HEK293 (cell line): ENCODE results near the gene MICALL1.

Experiments
- KLF16 ChIP-seq: fragments of 450-650 bp; formaldehyde crosslinking; IDR thresholded peaks from 2 replicates; pipeline ENCODE4 v1.5.1; 2017; ENCODE audit warnings: missing biosample characterization, missing genetic modification characterization
- KLF8 ChIP-seq: fragments of 450-650 bp; formaldehyde crosslinking; IDR thresholded peaks from 2 replicates; pipeline ENCODE4 v1.5.1; 2016; ENCODE audit warnings: missing biosample characterization, missing genetic modification characterization
- KLF9 ChIP-seq: fragments of 450-650 bp; formaldehyde crosslinking; IDR thresholded peaks from 2 replicates; pipeline ENCODE4 v1.5.1; 2016; ENCODE audit warnings: missing biosample characterization, missing genetic modification characterization, low read depth
- SETDB1 ChIP-seq: IDR thresholded peaks from one replicate; pipeline ENCODE4 v1.6.1; 2017; ENCODE audit warnings: mild to moderate bottlenecking, low read length, moderate library complexity, mixed read lengths; ENCODE audit not compliant: insufficient read length
- SP2 ChIP-seq: fragments of 450-650 bp; formaldehyde crosslinking; IDR thresholded peaks from 2 replicates; pipeline ENCODE4 v1.5.1; 2016; ENCODE audit warnings: missing biosample characterization, missing genetic modification characterization
- SP3 ChIP-seq: fragments of 450-650 bp; formaldehyde crosslinking; IDR thresholded peaks from 2 replicates; pipeline ENCODE4 v1.5.1; 2016; ENCODE audit warnings: missing biosample characterization, missing genetic modification characterization
- SP7 ChIP-seq: fragments of 450-650 bp; formaldehyde crosslinking; IDR thresholded peaks from 2 replicates; pipeline ENCODE4 v1.5.1; 2016; ENCODE audit warnings: missing biosample characterization, missing genetic modification characterization
- ZBTB1 ChIP-seq: fragments of 450-650 bp; formaldehyde crosslinking; IDR thresholded peaks from 2 replicates; pipeline ENCODE4 v1.5.1; 2016; ENCODE audit warnings: missing biosample characterization, missing genetic modification characterization
- ZBTB17 ChIP-seq: fragments of 450-650 bp; formaldehyde crosslinking; IDR thresholded peaks from 2 replicates; pipeline ENCODE4 v1.5.1; 2016; ENCODE audit warnings: missing biosample characterization, missing genetic modification characterization
- ZBTB7A ChIP-seq: fragments of 450-650 bp; formaldehyde crosslinking; IDR thresholded peaks from 2 replicates; pipeline ENCODE4 v1.5.1; 2016; ENCODE audit warnings: low read depth, missing biosample characterization, missing genetic modification characterization
- ZNF112 ChIP-seq: fragments of 450-650 bp; formaldehyde crosslinking; IDR thresholded peaks from 2 replicates; pipeline ENCODE4 v1.5.0; 2017; ENCODE audit warnings: missing biosample characterization, missing genetic modification characterization
- ZNF114 ChIP-seq: fragments of 450-650 bp; formaldehyde crosslinking; IDR thresholded peaks from 2 replicates; pipeline ENCODE4 v1.5.0; 2017; ENCODE audit warnings: missing biosample characterization, missing genetic modification characterization
- ZNF133 ChIP-seq: fragments of 450-650 bp; formaldehyde crosslinking; IDR thresholded peaks from 2 replicates; pipeline ENCODE4 v1.5.1; 2016; ENCODE audit warnings: missing biosample characterization, missing genetic modification characterization
- ZNF140 ChIP-seq: fragments of 450-650 bp; formaldehyde crosslinking; IDR thresholded peaks from 2 replicates; pipeline ENCODE4 v1.5.1; 2016; ENCODE audit warnings: missing biosample characterization, missing genetic modification characterization
- ZNF169 ChIP-seq: fragments of 450-650 bp; formaldehyde crosslinking; IDR thresholded peaks from 2 replicates; pipeline ENCODE4 v1.5.1; 2016; ENCODE audit warnings: missing biosample characterization, missing genetic modification characterization
- ZNF202 ChIP-seq: fragments of 450-650 bp; formaldehyde crosslinking; IDR thresholded peaks from 2 replicates; pipeline ENCODE4 v1.5.1; 2016; ENCODE audit warnings: missing biosample characterization, missing genetic modification characterization, borderline replicate concordance
- ZNF221 ChIP-seq: fragments of 450-650 bp; formaldehyde crosslinking; IDR thresholded peaks from 2 replicates; pipeline ENCODE4 v1.5.1; 2017; ENCODE audit warnings: missing biosample characterization, missing genetic modification characterization, borderline replicate concordance
- ZNF223 ChIP-seq: fragments of 450-650 bp; formaldehyde crosslinking; IDR thresholded peaks from 2 replicates; pipeline ENCODE4 v1.5.1; 2016; ENCODE audit warnings: missing biosample characterization, missing genetic modification characterization
- ZNF239 ChIP-seq: fragments of 450-650 bp; formaldehyde crosslinking; IDR thresholded peaks from 2 replicates; pipeline ENCODE4 v1.5.1; 2016; ENCODE audit warnings: missing biosample characterization, missing genetic modification characterization
- ZNF302 ChIP-seq: fragments of 450-650 bp; formaldehyde crosslinking; IDR thresholded peaks from 2 replicates; pipeline ENCODE4 v1.5.1; 2016; ENCODE audit warnings: missing biosample characterization, missing genetic modification characterization, low read depth
- ZNF335 ChIP-seq: fragments of 450-650 bp; formaldehyde crosslinking; conservative IDR thresholded peaks from 2 replicates; pipeline ENCODE4 v1.5.1; 2016; ENCODE audit warnings: missing biosample characterization, missing genetic modification characterization
- ZNF423 ChIP-seq: fragments of 450-650 bp; formaldehyde crosslinking; IDR thresholded peaks from 2 replicates; pipeline ENCODE4 v1.5.1; 2016; ENCODE audit warnings: missing biosample characterization, missing genetic modification characterization
- ZNF501 ChIP-seq: fragments of 450-650 bp; formaldehyde crosslinking; IDR thresholded peaks from 2 replicates; pipeline ENCODE4 v1.5.1; 2016; ENCODE audit warnings: missing biosample characterization, missing genetic modification characterization
- ZNF521 ChIP-seq: fragments of 450-650 bp; formaldehyde crosslinking; IDR thresholded peaks from 2 replicates; pipeline ENCODE4 v1.5.1; 2017; ENCODE audit warnings: missing biosample characterization, mild to moderate bottlenecking, missing genetic modification characterization
- ZNF560 ChIP-seq: fragments of 450-650 bp; formaldehyde crosslinking; IDR thresholded peaks from 2 replicates; pipeline ENCODE4 v1.5.1; 2017; ENCODE audit warnings: missing biosample characterization, missing genetic modification characterization, borderline replicate concordance
- ZNF585B ChIP-seq: fragments of 450-650 bp; formaldehyde crosslinking; IDR thresholded peaks from 2 replicates; pipeline ENCODE4 v1.5.1; 2016; ENCODE audit warnings: missing biosample characterization, missing genetic modification characterization
- ZNF623 ChIP-seq: fragments of 450-650 bp; formaldehyde crosslinking; IDR thresholded peaks from 2 replicates; pipeline ENCODE4 v1.5.1; 2016; ENCODE audit warnings: missing biosample characterization, missing genetic modification characterization
- ZNF654 ChIP-seq: fragments of 450-650 bp; formaldehyde crosslinking; IDR thresholded peaks from 2 replicates; pipeline ENCODE4 v1.5.1; 2016; ENCODE audit warnings: low read depth, missing biosample characterization, missing genetic modification characterization
- ZNF777 ChIP-seq: fragments of 450-650 bp; formaldehyde crosslinking; IDR thresholded peaks from 2 replicates; pipeline ENCODE4 v1.5.1; 2017; ENCODE audit warnings: missing biosample characterization, missing genetic modification characterization, borderline replicate concordance
- ZNF830 ChIP-seq: fragments of 450-650 bp; IDR thresholded peaks from 2 replicates; pipeline ENCODE4 v1.5.0; 2018; ENCODE audit warnings: missing biosample characterization, missing genetic modification characterization, low read depth, mild to moderate bottlenecking, moderate library complexity
- ZNF843 ChIP-seq: fragments of 450-650 bp; formaldehyde crosslinking; IDR thresholded peaks from 2 replicates; pipeline ENCODE4 v1.5.1; 2016; ENCODE audit warnings: missing biosample characterization, missing genetic modification characterization
- ZSCAN5A ChIP-seq: fragments of 450-650 bp; formaldehyde crosslinking; IDR thresholded peaks from 2 replicates; pipeline ENCODE4 v1.5.1; 2016; ENCODE audit warnings: missing biosample characterization, missing genetic modification characterization
- TF ChIP-seq, protein P1 (sequence below): fragments of 450-650 bp; formaldehyde crosslinking; IDR thresholded peaks from 2 replicates; pipeline ENCODE4 v1.5.1; 2016; ENCODE audit warnings: missing biosample characterization, missing genetic modification characterization
- TF ChIP-seq, protein P2 (sequence below): fragments of 450-650 bp; formaldehyde crosslinking; IDR thresholded peaks from 2 replicates; pipeline ENCODE4 v1.5.1; 2016; ENCODE audit warnings: missing biosample characterization, missing genetic modification characterization
- TF ChIP-seq, protein P3 (sequence below): fragments of 450-650 bp; formaldehyde crosslinking; IDR thresholded peaks from 2 replicates; pipeline ENCODE4 v1.5.1; 2016; ENCODE audit warnings: missing biosample characterization, missing genetic modification characterization

The MICALL1 gene

GRCh38 chr22:37953437-37954179 is 47.5 kb downstream of the MICALL1 start, which contains the start of the genes C22orf23 and POLR2F (continued):
- TF ChIP-seq ZNF239 (tag by site-specific recombination) (no peak), ZSCAN5A (tag by site-specific recombination) (no peak), ZNF501 (0 out of 2 replicates have a peak, but pooled peaks have one; percentile 37), ZNF623 (tag by site-specific recombination) (no peak), ZNF114 (tag by site-specific recombination) (no peak), SP2 (tag by site-specific recombination) (peak; percentile 57), ZNF140 (no peak), ZNF654 (tag by site-specific recombination) (no peak), ZBTB7A (tag by site-specific recombination) (0 out of 2 replicates have a peak, but pooled peaks have one; percentile 53), ZNF169 (no peak), ZNF423 (tag by site-specific recombination) (no peak), ZNF302 (tag by site-specific recombination) (no peak), SETDB1 (no peak), ZNF843 (tag by site-specific recombination) (no peak), ZNF112 (tag by site-specific recombination) (no peak), SP7 (peak; percentile 50), ZNF221 (tag by site-specific recombination) (no peak), SP3 (tag by site-specific recombination) (0 out of 2 replicates have a peak, but pooled peaks have one; percentile 12), ZNF585B (tag by site-specific recombination) (no peak), ZNF560 (tag by site-specific recombination) (no peak), ZNF202 (no peak), ZNF521 (tag by site-specific recombination) (no peak), KLF9 (tag by site-specific recombination) (peak; percentile 4; the same call in 1 of the 2 replicates), ZNF777 (no peak), ZBTB1 (tag by site-specific recombination) (no peak), ZNF223 (no peak), ZNF133 (tag by site-specific recombination) (no peak), KLF8 (no peak), KLF16 (tag by site-specific recombination) (peak; percentile 30; the same call in 1 of the 2 replicates), ZNF335 (peak; percentile 96), ZBTB17 (peak; percentile 60; the same call in 1 of the 2 replicates), ZNF830 (tag by site-specific recombination) (no peak)
- TF ChIP-seq, protein P1, sequence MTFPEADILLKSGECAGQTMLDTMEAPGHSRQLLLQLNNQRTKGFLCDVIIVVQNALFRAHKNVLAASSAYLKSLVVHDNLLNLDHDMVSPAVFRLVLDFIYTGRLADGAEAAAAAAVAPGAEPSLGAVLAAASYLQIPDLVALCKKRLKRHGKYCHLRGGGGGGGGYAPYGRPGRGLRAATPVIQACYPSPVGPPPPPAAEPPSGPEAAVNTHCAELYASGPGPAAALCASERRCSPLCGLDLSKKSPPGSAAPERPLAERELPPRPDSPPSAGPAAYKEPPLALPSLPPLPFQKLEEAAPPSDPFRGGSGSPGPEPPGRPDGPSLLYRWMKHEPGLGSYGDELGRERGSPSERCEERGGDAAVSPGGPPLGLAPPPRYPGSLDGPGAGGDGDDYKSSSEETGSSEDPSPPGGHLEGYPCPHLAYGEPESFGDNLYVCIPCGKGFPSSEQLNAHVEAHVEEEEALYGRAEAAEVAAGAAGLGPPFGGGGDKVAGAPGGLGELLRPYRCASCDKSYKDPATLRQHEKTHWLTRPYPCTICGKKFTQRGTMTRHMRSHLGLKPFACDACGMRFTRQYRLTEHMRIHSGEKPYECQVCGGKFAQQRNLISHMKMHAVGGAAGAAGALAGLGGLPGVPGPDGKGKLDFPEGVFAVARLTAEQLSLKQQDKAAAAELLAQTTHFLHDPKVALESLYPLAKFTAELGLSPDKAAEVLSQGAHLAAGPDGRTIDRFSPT (tag by site-specific recombination), result no peak
- TF ChIP-seq, protein P2, sequence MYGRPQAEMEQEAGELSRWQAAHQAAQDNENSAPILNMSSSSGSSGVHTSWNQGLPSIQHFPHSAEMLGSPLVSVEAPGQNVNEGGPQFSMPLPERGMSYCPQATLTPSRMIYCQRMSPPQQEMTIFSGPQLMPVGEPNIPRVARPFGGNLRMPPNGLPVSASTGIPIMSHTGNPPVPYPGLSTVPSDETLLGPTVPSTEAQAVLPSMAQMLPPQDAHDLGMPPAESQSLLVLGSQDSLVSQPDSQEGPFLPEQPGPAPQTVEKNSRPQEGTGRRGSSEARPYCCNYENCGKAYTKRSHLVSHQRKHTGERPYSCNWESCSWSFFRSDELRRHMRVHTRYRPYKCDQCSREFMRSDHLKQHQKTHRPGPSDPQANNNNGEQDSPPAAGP, result 0 out of 2 replicates have a peak, but pooled peaks have one; percentile 28
- TF ChIP-seq, protein P3, sequence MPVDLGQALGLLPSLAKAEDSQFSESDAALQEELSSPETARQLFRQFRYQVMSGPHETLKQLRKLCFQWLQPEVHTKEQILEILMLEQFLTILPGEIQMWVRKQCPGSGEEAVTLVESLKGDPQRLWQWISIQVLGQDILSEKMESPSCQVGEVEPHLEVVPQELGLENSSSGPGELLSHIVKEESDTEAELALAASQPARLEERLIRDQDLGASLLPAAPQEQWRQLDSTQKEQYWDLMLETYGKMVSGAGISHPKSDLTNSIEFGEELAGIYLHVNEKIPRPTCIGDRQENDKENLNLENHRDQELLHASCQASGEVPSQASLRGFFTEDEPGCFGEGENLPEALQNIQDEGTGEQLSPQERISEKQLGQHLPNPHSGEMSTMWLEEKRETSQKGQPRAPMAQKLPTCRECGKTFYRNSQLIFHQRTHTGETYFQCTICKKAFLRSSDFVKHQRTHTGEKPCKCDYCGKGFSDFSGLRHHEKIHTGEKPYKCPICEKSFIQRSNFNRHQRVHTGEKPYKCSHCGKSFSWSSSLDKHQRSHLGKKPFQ, result no peak
